ENCODE data around the gene TCTN2. TPM values are rescaled to one million over a fixed set of nuclear protein-coding genes. Genes with fewer than 3 reads are reported as not detected.

Gene TCTN2
- total and polyA plus RNA-seq, 9 of the 15 experiments (the other 6 are each of a cell fraction or from before 2014, with no cell fraction given) = 0.58 to 5.5 (median 3.6) TPM

GRCh38 chr12:123743002-123743401, 72.1 kb downstream of the TCTN2 start (continued):
- TF ChIP-seq PHF8 (IDR thresholded peaks at IDR 0.05; ENCODE audit: borderline replicate concordance, low read length) (no peak), IFI16 (CRISPR knock-in tag; IDR thresholded peaks at IDR 0.05) (no peak), BCLAF1 (IDR thresholded peaks at IDR 0.05; ENCODE audit: borderline replicate concordance in 1 of 2, control insufficient read depth in 1 of 2, low read depth in 2 of 2, low read length in 1 of 2) (no peak), ETV6 (IDR thresholded peaks at IDR 0.05; ENCODE audit: borderline replicate concordance in 1 of 2, low read depth in 2 of 2, low read length in 1 of 2) (no peak), ETV6 (CRISPR knock-in tag; IDR thresholded peaks at IDR 0.05; ENCODE audit: borderline replicate concordance) (no peak), TRIM25 (IDR thresholded peaks at IDR 0.05; ENCODE audit: borderline replicate concordance) (no peak), E2F8 (IDR thresholded peaks at IDR 0.05; ENCODE audit: low read depth, partially characterized antibody) (no peak), FOXK1 (CRISPR knock-in tag; IDR thresholded peaks at IDR 0.05; ENCODE audit: borderline replicate concordance) (no peak), HMG20B (CRISPR knock-in tag; IDR thresholded peaks at IDR 0.05) (no peak), PTTG1 (tag; IDR thresholded peaks at IDR 0.05; ENCODE audit: low read depth) (no peak), ZNF707 (CRISPR knock-in tag; conservative IDR thresholded peaks at IDR 0.05) (no peak), ZKSCAN3 (CRISPR knock-in tag; IDR thresholded peaks at IDR 0.05) (no peak), FOXO4 (CRISPR knock-in tag; IDR thresholded peaks at IDR 0.05) (no peak), POLR3A (IDR thresholded peaks at IDR 0.05; ENCODE audit: borderline replicate concordance, extremely low read depth, insufficient read depth, insufficient read length) (no peak), LEF1 (IDR thresholded peaks at IDR 0.05) (no peak)

All from K562 (cell line).